ENCODE results near the gene TNRC6B. TPM values are rescaled to one million over a fixed set of nuclear protein-coding genes. Genes with fewer than 3 reads are reported as not detected.

The TNRC6B gene
- total and polyA plus RNA-seq, 2 experiments from 2014 or later, result 46.9 to 87.8 TPM

GRCh38 chr22:40361100-40361499, 183.4 kb downstream of the TNRC6B start:
- H3K9me3 Mint-ChIP-seq, result no peaks in the 10 kb centered on the region
- Histone ChIP-seq H3K4me2 (no peak overlapping the region), H4K20me1 (replicated peaks; ENCODE audit: insufficient read depth) (peaks cover 52% of the 10 kb centered on the region), H3K4me1 (ENCODE audit: insufficient read depth) (no peaks in the 10 kb centered on the region), H3K36me3 (ENCODE audit: insufficient read depth) (peaks cover 95% of the 10 kb centered on the region), H3K27ac (ENCODE audit: low read depth) (no peak overlapping the region), H2AFZ (no peak overlapping the region), H3K79me2 (replicated peaks; ENCODE audit: insufficient read depth) (no peaks in the 10 kb centered on the region), H3F3A (replicated peaks; ENCODE audit: low read depth) (peaks cover 34% of the 10 kb centered on the region; the same call in 1 of the 2 replicates), H3K27me3 (ENCODE audit: insufficient read depth) (no peaks in the 10 kb centered on the region), H3K9me2 (ENCODE audit: insufficient read depth) (no peaks in the 10 kb centered on the region), H3K4me3 (no peak overlapping the region)
- H3K4me3 Mint-ChIP-seq, result no peak overlapping the region
- H3K36me3 Mint-ChIP-seq (ENCODE audit: low read depth), result peaks cover 96% of the 10 kb centered on the region
- no peak for TF ChIP-seq ZNF462 (CRISPR knock-in tag; IDR thresholded peaks at IDR 0.05)
- no peak for TF ChIP-seq ZNF114 (CRISPR knock-in tag; IDR thresholded peaks at IDR 0.05)
- TF ChIP-seq ZNF331 (CRISPR knock-in tag; IDR thresholded peaks at IDR 0.05; ENCODE audit: low read depth), result no peak
- H3K27me3 Mint-ChIP-seq (ENCODE audit: insufficient read depth, low read depth, poor library complexity), result peaks cover 5% of the 10 kb centered on the region
- H3K4me1 Mint-ChIP-seq, result no peaks in the 10 kb centered on the region
- DNase-seq (ENCODE audit: low spot score), result no peak
- H3K27ac Mint-ChIP-seq, result no peak overlapping the region
- ATAC-seq, result no peak

- H3K4me1 ChIP-seq (ENCODE audit: insufficient read depth), result no peaks in the 10 kb centered on the region
- peaks cover 99% of the 10 kb centered on the region for H3K36me3 ChIP-seq (ENCODE audit: insufficient read depth)
- ATAC-seq (no peak), DNase-seq (ENCODE audit: low spot score) (no peak)
- peaks cover 46% of the 10 kb centered on the region for H3F3A ChIP-seq (replicated peaks; ENCODE audit: low read depth)
- H2AFZ ChIP-seq, result no peak overlapping the region
- no peak overlapping the region for H3K4me3 ChIP-seq
- H3K27me3 ChIP-seq (ENCODE audit: insufficient read depth), result no peaks in the 10 kb centered on the region
- no peak overlapping the region for H3K4me3 Mint-ChIP-seq
- no peaks in the 10 kb centered on the region for H3K9me2 ChIP-seq (ENCODE audit: insufficient read depth)
- no peak overlapping the region for H3K4me2 ChIP-seq
- H3K36me3 Mint-ChIP-seq (ENCODE audit: low read depth), result peaks cover 100% of the 10 kb centered on the region
- H3K4me1 Mint-ChIP-seq, result no peaks in the 10 kb centered on the region
- no peaks in the 10 kb centered on the region for H3K9me3 Mint-ChIP-seq
- H3K27ac ChIP-seq (ENCODE audit: low read depth), result no peak overlapping the region
- peaks cover 3% of the 10 kb centered on the region for H3K27me3 Mint-ChIP-seq (ENCODE audit: insufficient read depth, low read depth, poor library complexity)
- H4K20me1 ChIP-seq (replicated peaks; ENCODE audit: insufficient read depth), result peaks cover 40% of the 10 kb centered on the region
- H3K27ac Mint-ChIP-seq, result no peak overlapping the region
- no peaks in the 10 kb centered on the region for H3K79me2 ChIP-seq (replicated peaks; ENCODE audit: insufficient read depth)
- no peak for TF ChIP-seq CTCF (conservative IDR thresholded peaks at IDR 0.05; ENCODE audit: low read depth in 2 of 2)
- TF ChIP-seq NANOG (IDR thresholded peaks at IDR 0.05; ENCODE audit: borderline replicate concordance), result no peak
- no peak for TF ChIP-seq STAT1 (IDR thresholded peaks at IDR 0.05; ENCODE audit: unreplicated experiment)
- no peak for TF ChIP-seq ETS1 (IDR thresholded peaks at IDR 0.05)
- no peak for TF ChIP-seq ZNF331 (CRISPR knock-in tag; IDR thresholded peaks at IDR 0.05; ENCODE audit: low read depth)
- TF ChIP-seq EZH2phosphoT487 (IDR thresholded peaks at IDR 0.05; ENCODE audit: unreplicated experiment), result no peak
- no peak for TF ChIP-seq ZNF114 (CRISPR knock-in tag; IDR thresholded peaks at IDR 0.05)
- TF ChIP-seq EZH2 (IDR thresholded peaks at IDR 0.05; ENCODE audit: low read depth, unreplicated experiment), result no peak
- no peak for TF ChIP-seq POLR2AphosphoS5 (IDR thresholded peaks at IDR 0.05; ENCODE audit: low read depth)
Observed at GRCh38 chr22:40363059-40363458, 185.3 kb downstream of the TNRC6B start.

All from GM23338 (cell line).